Esophagus squamous epithelium (tissue), 4 donors: ENCODE results near the gene DGKB.

ENCODE experiments used
- POLR2A ChIP-seq, 4 donors: fragments of 450-650 bp; IDR thresholded peaks; one replicate each; pipeline ENCODE4 v1.6.1; 2017; ENCODE audit warnings: antibody characterized with exemption in 4 of 4, mild to moderate bottlenecking in 4 of 4, moderate library complexity in 3 of 4
- TF ChIP-seq, protein P1 (sequence below), 6 experiments: fragments of 450-650 bp in 4 of 6; fragments of 200-600 bp in 2 of 6; sonication (generic) in 2 of 6; IDR thresholded peaks; one replicate each; pipeline ENCODE4 v1.5.1; 2016 to 2019; ENCODE audit warnings: antibody characterized with exemption in 6 of 6, mild to moderate bottlenecking in 4 of 6, moderate library complexity in 4 of 6

DNA sequence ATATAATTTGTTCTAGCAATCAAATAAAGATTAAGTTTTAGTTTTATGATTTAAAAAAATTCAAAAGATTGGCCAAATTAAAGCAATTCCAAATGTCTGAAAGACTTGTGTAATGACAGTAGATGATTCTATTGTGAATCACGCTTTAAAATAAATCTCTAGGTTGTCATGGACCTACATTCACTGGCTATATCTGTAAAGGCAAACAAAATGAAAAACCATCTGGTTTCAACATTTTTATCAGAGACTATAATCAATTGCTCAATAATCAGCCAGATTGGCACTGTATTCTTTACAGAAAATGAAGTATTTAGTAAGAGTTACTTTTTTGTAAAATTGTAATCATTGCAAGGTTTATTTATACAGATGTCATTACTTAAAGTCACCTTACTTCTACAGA, 60.7 kb downstream of the DGKB start:
- TF ChIP-seq, protein P1, sequence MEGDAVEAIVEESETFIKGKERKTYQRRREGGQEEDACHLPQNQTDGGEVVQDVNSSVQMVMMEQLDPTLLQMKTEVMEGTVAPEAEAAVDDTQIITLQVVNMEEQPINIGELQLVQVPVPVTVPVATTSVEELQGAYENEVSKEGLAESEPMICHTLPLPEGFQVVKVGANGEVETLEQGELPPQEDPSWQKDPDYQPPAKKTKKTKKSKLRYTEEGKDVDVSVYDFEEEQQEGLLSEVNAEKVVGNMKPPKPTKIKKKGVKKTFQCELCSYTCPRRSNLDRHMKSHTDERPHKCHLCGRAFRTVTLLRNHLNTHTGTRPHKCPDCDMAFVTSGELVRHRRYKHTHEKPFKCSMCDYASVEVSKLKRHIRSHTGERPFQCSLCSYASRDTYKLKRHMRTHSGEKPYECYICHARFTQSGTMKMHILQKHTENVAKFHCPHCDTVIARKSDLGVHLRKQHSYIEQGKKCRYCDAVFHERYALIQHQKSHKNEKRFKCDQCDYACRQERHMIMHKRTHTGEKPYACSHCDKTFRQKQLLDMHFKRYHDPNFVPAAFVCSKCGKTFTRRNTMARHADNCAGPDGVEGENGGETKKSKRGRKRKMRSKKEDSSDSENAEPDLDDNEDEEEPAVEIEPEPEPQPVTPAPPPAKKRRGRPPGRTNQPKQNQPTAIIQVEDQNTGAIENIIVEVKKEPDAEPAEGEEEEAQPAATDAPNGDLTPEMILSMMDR (IDR thresholded peaks at IDR 0.05), result no peak
- no peak for TF ChIP-seq POLR2A (IDR thresholded peaks at IDR 0.05)
